ENCODE measurements around the gene DPP10. TPM values are rescaled to one million over a fixed set of nuclear protein-coding genes. Genes with fewer than 3 reads are reported as not detected.
"Not testable (repeated sequence)": the region's sequence is repeated elsewhere in the genome, so short reads cannot be mapped to it uniquely, and the experiment has no call there.

The DPP10 gene
- polyA plus RNA-seq, 12 donors: 0.17 to 4.5 (median 0.87) TPM; not detected in 2

DNA sequence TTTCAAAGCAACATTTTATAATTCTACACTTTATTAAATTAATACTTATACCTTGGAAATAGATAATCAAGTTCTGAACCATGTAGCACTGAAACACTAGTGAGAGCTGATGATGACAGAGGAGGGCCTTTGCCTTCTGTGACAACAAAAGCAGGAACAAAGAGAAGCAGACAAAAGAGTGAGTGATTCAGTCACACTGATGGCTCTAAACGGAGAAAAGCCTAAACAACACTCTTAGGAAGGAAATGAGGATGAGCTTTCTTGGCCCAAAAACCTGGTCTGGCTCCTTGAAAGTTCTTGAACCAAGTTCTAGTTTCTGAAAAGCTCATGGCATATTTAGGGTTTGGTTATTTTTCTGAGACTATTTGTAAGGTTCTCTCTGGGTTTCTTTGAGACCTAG, 271.9 kb downstream of the DPP10 start:
- DNase-seq: no peak

- DNase-seq: no peak
Measured at GRCh38 chr2:114717049-114717448, 274.6 kb downstream of the DPP10 start.

DNA sequence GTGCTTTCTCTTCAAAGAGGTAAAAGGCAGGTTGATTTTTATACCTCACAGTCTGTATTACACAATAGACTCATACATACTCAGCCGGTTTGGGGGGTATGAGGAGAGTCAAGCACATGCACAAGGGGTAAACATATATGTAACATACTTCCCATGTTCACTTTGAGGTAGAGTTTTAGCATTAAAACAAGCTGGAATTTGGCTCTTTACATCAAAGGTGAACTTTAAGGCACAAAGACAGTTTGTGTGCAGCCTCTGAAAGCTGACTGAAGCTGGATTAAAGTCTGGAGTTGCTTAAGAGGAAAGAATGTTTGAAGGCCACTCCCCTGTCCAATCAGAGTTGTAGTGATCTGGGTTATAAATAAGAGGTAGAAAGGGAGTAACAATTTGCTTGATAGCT, 282.0 kb downstream of the DPP10 start:
- no peak for DNase-seq

GRCh38 chr2:114727012-114727411, 284.6 kb downstream of the DPP10 start:
- DNase-seq: no peak

DNA sequence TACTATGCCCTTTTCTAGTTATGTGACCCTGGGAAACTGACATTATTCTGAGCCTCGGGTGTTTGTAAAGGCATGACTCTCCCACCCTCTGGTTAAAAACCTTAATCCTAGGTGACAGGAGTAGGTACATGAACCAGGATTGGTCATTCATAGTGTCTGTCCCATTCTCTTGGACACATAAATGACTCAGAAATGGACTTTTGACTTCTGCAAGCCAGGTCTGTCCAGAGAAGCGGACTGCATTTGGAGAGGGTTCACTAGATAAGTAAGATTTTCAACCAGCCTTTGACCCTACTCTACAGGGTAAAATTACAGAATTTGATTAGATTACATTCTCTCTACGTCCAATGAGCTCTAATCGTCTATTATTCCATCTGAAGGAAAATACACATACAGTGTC, 285.9 kb downstream of the DPP10 start:
- no peak for DNase-seq

DNA sequence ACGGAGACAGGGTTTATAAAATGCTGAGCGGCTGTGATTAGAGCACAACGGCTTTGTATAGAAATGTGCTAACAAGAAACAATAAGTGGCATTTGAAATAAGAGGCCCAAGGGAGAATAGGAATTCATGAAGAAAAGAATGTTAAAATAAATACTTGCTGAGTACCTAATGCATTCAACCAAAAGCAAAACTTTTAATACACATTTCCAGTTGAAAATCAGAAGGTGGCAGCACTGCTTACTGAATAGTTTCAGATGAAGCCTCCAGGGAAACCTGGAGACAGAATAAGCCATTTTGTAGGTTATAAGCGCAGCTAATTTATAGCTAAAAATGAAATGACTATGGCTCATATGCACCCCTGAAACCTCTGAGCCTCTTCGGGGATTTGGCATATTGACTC, 286.6 kb downstream of the DPP10 start:
- DNase-seq: peak; percentile 12

DNA sequence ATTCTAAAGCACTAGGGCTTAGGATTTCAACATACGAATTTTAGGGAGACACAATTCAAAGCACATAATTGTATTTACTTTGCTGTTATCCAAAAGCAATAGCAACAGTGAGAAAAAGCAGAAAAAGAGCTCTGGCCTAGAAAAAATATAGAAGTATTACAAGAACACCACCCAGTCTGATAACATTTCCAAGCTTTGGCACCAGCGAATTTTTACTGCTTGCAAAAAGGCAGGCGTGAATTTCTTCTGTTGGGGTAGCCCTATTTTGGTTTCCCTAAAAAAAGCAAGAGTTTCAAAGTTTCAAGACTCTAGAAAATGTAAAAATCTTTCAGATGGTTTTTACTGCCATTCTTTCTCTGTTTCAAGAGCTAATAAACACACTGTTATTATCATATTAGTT, 292.7 kb downstream of the DPP10 start:
- no peak for DNase-seq

- DNase-seq: no peak
Measured at GRCh38 chr2:114742245-114742644, 299.8 kb downstream of the DPP10 start.

- no peak for DNase-seq
Measured at GRCh38 chr2:114745700-114746099, 303.3 kb downstream of the DPP10 start.

DNA sequence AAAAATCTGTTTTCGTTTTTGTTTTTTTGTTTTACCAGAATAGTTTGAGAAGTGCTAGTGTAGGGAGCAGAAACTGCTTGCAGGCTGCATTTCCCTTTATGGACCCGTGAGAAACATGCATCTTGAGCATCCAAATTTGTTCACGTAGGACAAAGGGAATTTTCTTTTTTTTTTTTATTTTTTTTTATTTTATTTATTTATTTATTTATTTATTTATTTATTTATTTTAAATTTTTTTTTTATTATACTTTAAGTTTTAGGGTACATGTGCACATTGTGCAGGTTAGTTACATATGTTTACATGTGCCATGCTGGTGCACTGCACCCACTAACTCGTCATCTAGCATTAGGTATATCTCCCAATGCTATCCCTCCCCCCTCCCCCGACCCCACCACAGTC, 305.7 kb downstream of the DPP10 start:
- DNase-seq: not testable (repeated sequence)

DNA sequence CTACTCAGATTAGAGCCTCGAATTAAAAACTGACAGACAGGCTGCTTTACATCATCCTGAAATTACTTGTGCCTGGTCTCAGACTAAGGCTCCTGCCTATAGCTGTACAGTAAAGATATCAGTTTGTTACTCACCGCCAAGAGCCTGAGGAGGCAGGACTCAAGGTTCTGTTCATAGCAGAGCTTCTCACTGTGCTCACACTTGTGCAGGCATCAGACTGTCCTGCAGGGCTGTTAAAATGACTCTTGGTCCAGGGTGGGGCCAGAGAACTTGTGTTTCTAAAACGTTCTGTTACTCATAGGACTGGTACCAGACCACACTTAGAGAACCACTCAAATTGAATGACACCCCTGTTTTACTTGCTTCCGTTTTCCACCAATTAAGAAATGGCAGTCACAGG, 310.0 kb downstream of the DPP10 start:
- DNase-seq: no peak

- DNase-seq: no peak
Measured at GRCh38 chr2:114753145-114753544, 310.7 kb downstream of the DPP10 start.

DNA sequence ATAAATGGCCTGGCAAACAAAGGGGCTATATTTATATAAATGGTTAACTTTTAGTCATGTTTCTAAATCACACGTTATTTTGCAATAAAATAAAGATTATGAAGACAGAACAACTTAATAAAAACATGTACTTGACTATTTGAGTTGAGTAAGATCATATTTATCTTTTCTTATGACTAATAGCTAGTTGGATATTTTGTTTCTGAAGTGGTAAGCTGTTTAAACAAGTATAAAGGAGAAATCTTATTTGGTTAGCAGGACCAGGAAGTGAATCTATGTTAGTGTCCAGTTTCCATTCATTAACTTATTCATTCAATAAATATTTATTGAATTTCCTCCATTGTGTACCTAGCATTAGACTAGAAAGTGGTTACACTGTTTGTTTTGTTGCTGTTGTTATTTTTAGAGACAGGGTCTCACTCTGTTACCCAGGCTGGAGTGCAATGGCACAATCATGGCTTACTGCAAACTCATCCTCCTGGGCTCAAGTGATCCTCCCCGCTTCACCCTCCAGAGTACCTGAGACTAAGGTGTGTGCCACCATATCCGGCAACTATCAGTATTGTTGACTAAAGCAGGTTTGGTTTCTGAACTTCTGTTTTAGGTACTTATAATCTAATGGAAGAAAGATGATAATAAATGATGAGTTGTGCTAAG, 312.6 kb downstream of the DPP10 start:
- no peak for DNase-seq

GRCh38 chr2:114762376-114762775, 319.9 kb downstream of the DPP10 start:
- no peak for DNase-seq

GRCh38 chr2:114762986-114763385, 320.5 kb downstream of the DPP10 start:
- no peak for DNase-seq

GRCh38 chr2:114769110-114769509, 326.7 kb downstream of the DPP10 start:
- DNase-seq: no peak

DNA sequence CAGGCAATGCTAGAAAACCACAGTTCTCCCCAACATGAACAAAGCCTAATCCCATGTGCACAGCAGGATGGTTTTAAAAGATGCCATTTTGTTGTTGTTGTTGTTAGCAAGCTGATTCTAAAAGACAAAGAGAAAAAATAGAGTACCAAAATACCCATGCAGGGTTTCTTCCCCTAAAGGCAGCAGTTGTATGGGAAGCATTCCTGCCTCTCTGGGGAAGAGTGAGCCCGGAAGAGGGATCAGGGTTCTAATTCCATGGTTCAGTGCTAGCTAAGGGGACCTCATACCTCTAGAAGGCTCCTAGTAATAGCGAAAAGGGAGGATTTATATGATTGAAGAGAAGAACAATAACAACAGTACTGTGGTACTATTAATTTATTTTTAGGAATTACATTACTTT, 327.6 kb downstream of the DPP10 start:
- no peak for DNase-seq

- no peak for DNase-seq
Measured at GRCh38 chr2:114784046-114784445, 341.6 kb downstream of the DPP10 start.

- DNase-seq: no peak
Measured at GRCh38 chr2:114784890-114785583, 342.6 kb downstream of the DPP10 start.

GRCh38 chr2:114786901-114787300, 344.5 kb downstream of the DPP10 start:
- no peak for DNase-seq

- no peak for DNase-seq
Measured at GRCh38 chr2:114787486-114787885, 345.0 kb downstream of the DPP10 start.

- DNase-seq: no peak
Measured at GRCh38 chr2:114789989-114790388, 347.5 kb downstream of the DPP10 start.

- DNase-seq: no peak
Measured at GRCh38 chr2:114797540-114797939, 355.1 kb downstream of the DPP10 start.

- DNase-seq: no peak
Measured at GRCh38 chr2:114797942-114798341, 355.5 kb downstream of the DPP10 start.

Measured in muscle of arm (tissue), 12 donors.